HG02852 (cell line): ENCODE data around the gene HOXB2.

Source experiments
- ATAC-seq: cut with Tn5 transposase; IDR thresholded peaks from one replicate; pipeline ENCODE4 v1.9.1; 2021; ENCODE audit warnings: mild to moderate bottlenecking, moderate library complexity; ENCODE audit not compliant: unreplicated experiment

HOXB2 gene

DNA sequence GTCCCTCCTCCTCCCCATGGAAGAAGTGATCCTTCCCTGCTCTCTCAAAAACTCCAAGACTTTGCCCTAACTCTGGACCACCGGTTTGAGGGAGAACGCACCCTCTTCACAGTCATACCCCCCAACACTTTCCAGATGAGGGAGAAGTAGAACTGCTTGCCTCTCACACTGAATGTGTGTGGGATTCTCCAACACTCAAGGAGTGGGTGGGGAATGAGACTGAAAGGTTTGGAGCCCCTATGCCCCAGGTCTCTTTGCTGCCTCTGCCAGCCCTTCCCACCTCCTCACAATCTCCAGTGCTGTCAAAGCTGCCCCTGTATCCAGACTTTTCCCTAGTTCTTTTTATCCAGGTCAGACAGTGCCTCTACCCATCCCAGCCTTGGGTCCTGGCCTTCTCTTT, 21.8 kb upstream of the HOXB2 start:
- ATAC-seq = no peak

DNA sequence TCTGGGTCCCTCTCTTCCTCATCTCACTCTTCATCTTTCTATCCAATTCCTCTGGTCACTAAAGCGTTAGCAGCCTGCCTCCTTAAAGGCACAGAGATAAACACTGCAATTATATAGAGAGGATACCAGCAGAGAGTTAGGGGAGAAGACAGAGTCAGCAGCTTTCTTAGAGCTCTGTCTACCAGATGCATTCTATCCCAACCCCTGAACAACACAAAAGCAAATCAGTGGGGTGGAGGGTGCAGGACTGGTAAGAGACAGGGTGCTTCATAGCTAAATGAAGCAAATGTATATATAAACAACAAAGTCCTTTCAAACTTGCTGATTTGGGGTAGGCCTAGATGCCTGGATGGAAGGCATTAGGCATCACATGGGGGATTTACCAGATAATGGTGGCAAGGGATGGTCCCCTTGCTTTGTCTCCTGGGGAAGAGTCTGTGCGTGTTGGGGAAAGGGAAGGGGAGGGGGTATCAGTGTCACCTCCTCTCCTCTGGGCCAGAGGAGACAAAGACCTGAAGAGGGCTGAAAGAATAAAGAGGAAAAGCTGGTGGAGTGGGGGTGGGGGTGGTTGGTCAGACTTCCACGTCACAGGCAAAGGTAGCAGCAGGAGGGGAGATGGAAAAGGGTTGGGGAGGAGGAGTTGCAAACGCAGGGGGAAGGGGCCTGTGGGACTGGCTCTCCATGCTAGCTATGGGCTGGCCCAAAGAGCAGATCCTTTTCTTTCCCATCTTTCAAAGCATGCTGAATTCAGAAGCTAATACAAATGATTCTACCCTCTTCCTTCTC, 21.2 kb upstream of the HOXB2 start:
- no peak for ATAC-seq

DNA sequence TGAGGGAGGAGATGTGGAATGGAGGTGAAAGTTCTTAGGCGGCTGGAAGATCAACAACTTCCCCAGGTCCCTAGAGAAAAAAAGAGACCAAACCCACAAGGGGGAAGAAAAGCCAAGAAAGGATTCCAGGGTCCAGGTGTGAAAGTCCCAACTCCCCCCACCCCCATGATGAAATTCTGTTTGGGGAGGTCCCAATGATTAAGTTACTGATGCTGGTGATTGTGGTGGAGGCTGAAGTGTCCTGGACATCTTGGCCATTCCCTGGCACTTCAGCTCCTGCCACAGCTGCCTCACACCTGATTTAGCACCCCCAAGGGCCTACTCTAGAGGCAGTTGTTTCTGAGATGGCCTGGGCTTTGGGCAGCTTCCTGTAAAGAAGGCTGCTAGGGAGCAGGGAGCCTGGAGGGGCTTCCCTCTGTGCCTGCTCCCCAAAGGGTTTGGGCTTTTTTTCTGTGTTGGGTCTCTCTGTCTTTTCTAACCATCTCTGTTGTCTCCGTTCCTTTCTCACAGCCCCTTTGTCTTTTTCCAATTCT, 20.2 kb upstream of the HOXB2 start:
- ATAC-seq = no peak

DNA sequence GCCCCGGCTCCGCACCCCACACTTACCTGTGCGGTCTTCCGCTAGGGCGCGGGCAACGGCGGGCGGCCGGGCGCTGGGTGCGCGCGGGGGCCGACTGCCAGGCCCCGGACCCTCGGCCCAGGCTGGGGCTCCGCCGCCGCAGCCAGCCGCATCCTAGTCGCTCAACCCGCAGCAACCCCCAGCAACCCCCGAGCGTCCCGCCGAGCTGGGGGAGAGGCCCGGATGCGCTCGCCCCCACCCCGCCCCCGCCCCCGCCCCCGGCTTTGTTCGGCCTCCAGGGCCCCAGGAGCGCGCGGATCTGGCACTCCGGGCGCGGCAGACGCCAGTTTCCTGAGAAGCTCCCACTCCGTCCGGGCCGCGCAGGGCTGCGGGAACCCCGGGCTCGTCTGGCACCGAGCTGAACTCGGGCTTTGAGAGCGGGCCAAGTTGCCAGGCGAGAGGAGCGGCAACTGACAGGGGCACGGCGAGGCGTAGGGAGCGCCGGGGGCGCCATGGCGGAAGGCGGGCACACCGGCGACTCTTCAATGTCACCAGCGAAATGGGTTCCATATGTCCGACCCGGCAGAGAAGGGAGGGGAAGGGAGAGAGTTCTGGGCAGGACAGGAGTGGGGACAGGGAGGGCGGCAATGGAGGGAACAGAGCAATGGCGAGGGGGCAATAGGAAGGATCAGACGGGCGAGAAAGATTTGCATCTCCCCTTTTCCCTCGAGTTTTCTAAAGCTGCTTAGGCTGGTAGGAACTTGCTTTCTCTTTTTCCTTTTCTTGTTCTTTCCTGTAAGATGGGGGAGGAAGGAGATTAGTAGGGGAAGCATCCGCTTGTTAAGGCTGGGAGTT, 19.5 kb upstream of the HOXB2 start:
- ATAC-seq = no peak

DNA sequence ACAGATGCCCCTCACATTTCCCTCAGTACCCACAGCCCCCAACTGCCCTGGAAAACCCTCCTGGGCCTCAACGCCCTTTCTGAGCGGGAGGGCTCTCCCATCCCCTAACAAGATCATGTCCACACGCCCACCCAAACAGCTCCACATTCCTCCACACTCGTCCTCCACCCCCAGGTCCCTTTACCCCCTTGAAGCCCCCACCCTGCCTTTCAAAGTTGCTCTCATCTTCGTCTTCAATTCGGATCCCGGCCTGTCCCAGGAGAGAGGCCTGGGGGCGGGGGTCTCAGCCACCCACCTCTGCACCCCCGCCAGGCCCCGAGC, 18.9 kb upstream of the HOXB2 start:
- no peak for ATAC-seq

DNA sequence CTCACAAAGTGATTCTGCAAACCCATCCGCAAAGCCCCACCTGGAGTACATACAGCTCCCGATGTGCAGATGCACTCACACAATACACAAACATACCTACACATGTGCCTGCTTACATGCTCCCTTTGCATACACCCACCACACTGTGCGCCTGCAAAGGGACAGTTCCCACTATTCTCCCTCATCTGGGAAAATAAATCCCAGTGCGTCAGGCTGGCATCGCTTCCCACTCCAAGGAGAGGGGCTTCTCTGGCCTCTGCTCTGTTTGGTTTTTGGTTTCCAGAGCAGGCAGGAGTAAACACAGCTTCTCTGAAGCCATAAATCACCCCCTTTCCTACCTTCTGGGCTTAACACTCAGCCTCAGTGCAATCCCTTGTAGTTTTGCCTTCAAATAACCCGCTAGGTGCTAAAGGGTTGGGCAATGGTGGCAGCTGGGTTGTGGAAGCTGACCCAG, 18.5 kb upstream of the HOXB2 start:
- no peak for ATAC-seq

- ATAC-seq = no peak
Measured at GRCh38 chr17:48562934-48563333, 18.0 kb upstream of the HOXB2 start.

- ATAC-seq = no peak
Measured at GRCh38 chr17:48561884-48562810, 17.2 kb upstream of the HOXB2 start.

DNA sequence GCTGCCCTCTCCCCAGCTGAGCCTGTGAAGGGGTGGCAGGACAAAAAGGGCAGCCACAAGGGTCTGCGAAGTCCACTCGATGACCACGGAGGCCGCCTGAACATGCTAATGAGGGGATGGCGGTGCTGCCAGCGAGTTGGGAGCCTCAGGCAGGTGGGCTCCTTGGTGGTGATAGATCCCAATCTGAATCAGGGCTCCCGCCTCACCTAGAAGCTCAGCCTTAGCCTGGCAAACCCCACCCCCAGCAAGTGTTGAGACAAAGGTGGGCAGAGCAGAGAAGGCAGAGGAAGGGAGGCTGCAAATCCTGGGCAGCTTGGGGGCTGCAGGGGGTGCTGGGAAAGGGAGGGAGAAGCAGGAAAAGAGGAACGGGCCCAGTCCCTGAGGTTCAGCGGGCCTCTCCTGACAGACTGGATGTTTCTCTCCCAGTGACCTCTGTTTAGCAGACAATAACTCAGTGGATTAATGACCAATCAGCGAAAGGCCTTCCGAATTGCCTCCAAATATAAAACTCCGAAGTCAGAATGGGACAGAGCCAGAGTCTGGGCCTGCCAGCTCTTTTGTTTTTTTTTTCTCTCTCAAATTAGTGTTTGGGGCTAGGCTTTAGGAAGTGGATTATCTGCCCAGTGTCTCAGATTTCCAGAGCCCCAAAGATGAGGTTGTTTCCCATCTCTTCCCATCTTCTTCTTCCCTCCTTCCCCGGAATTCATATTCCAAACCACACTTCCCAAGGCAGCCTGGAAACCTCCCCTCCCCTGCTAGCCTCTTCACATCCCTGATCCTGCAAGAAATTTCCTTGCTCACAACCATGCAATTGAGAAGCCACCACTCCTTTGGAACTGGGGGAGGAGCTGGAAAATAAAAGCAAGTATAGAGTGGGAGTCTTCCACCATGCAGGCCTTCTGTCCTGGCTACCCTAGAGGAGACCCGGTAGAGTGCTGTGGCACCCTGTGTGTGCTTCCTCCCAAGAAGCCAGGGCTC, 15.2 kb upstream of the HOXB2 start:
- ATAC-seq = no peak

DNA sequence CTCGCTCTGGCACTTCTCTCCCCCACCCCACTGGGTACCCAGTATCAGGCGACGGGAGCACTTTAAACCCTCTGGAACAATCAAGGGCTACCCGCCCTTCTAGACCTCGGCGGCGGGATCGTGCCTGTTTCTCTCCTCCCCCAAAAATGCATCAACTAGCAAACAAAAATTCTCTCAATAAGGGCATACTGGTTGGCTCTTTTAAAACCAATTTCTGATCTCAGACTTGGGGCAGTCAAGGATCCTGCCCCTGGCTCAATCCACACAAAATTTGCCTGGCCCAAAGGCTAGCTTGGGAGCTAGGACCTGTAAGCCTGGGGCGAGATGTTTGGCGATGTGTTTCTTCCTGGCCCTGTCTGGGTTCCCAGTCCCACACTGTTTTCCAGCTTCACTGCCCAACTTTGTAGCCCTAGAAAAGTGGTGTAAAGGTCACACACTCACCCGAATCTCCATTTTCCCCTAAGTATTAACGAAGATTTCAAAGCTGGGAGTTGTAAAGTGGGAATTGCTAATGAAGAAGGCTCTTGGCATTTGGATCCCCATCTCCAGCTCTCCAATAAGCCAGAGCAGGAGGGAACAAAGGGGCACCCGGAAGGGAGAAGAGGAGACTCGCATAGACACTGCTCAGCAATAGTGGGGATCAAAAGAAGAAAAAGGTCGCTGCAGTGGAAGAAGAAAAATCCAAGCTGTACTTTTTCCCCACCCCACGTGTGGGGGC, 14.4 kb upstream of the HOXB2 start:
- ATAC-seq = no peak

DNA sequence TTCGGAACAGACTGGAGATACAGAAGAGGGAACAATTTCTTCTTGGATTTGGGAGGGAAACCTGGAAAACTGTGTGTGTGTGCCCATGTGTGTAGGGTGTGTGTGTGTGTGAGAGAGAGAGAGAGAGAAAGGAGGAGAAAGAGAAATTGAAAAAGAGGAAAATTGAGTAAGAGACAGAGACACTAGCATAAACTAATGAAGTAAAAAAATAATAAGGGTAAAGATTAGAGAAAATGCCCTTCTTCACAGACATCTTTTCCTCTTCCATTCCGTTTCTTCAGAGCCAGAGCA, 13.9 kb upstream of the HOXB2 start:
- ATAC-seq = no peak

DNA sequence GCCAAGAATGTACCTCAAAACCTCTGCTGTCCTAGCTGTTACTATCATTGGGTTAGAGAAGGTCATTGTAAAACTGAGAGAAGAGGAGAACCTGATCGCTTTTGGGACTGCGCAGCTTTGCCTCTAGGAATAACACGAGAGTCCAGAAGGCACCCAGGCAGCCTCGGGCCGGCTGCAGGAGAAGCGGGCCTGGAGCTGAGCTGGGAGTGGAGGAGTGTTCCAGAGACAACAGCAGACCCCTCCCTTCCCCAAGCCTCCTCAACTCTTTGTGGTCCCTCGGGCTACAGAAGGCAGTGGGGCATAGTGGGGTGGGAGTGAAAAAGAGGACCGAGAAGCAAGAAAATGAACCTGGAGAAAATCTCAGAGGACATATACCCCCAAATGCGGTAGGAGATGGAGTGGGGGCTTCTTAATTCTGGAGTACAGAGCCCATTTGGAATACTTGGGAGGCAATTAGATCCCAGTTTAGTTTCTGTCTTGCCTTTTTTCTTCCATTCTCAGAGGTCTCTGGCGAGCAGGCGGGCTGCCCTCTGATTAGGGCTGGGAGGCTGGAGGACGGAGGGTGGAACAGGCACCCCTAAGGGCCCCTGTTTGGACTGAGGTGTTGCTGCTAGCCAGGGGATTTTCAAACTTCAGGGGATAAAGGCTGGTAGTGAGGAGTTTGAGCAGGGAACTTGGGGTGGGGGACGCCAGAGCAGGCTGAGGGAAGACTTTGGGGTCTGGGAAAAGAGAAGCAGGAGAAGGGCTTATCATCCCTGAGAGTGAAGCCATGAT, 13.3 kb upstream of the HOXB2 start:
- no peak for ATAC-seq

GRCh38 chr17:48556576-48557401, 11.9 kb upstream of the HOXB2 start:
- no peak for ATAC-seq

DNA sequence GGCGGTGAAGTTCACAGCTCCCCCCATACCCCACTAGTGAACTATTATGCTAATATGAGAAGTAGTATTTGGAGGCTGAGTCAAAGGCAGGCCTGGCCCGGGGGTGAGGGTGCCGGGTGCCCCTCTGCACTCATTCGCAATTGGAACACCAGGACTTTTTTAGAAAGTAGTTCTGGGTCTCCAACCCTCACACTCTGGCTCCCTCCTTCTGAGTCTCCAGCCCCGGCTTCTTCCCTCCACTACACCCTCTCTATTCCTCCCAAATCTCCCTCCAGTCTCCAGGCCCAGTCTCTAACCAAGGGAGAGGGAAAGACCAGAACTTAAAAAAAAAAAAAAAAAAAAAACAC, 11.3 kb upstream of the HOXB2 start:
- no peak for ATAC-seq

GRCh38 chr17:48555258-48556228, 10.6 kb upstream of the HOXB2 start:
- no peak for ATAC-seq

DNA sequence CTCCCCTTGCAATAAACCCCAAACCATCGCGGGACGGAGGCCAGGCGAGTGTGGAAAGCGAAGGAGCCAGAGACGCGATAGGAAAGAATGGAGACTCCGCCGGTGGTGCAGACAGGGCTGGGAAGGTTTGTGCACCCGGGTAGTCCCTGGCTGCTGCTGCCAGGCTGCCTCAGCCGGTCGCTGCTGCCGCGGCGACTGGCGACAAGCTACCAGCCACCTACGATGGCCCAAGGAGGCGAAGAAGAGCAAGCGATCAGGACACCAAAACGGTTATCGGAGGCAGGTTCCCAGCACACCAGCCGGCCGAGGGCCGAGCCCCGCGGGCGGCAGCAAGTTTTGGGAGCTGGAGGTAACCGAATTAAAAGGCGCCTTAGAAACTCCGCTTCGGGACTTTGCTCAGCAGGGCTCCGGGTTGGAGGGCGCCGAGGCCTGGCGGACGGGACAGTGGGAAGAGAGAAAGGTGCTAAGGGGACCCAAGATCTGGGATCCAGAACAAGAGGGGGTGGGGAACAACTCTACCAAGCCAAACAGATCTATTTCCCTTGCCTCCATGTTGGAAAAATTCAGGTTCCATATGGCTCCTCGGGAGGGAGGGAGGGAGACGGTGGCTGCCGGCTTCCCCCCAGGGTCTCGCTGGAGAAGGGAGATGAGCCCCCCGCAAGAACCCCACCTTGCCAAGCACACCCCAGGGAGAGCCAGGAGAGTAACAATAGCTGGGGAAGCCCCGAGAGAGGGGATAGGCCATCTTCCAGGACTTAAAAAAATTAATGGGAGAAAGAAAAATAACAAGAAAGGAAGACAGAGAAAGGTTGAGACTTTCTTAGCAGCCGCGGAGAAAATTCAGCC, 9.7 kb upstream of the HOXB2 start:
- ATAC-seq = no peak
